Fibroblast of pulmonary artery (primary cell): ENCODE data around the gene OPN1SW.

Source experiments
- DNase-seq: peaks from one replicate; pipeline ENCODE4 v3.0.0-alpha.2; 2010; ENCODE audit warnings: low read depth
- H3K4me3 ChIP-seq: replicated peaks from 2 replicates; pipeline ENCODE4 v1.5.1; 2011; ENCODE audit warnings: low read depth, mild to moderate bottlenecking, control low read depth, low read length, moderate library complexity
- CTCF ChIP-seq: IDR thresholded peaks from 2 replicates; pipeline ENCODE4 v1.5.1; 2011; ENCODE audit warnings: mild to moderate bottlenecking, control low read depth, low read length, inconsistent platforms; ENCODE audit errors: missing control alignments

OPN1SW gene

GRCh38 chr7:128775744-128776474 is at the start of gene OPN1SW:
OPN1SW (minus strand) TSS chr7:128775794; CDS start chr7:128775781, 13 bp downstream.
- no peak for DNase-seq
- no peak for TF ChIP-seq CTCF
- H3K4me3 ChIP-seq, result no peak within 1 kb of the TSS

GRCh38 chr7:128821724-128822123 is 46.1 kb upstream of the OPN1SW start:
- no peak for DNase-seq
- no peak for TF ChIP-seq CTCF
- H3K4me3 ChIP-seq, result no peak overlapping the region

GRCh38 chr7:128818694-128819093 is 43.1 kb upstream of the OPN1SW start:
- TF ChIP-seq CTCF, result no peak
- H3K4me3 ChIP-seq, result no peak overlapping the region
- DNase-seq, result no peak

GRCh38 chr7:128815289-128815942 is 39.8 kb upstream of the OPN1SW start:
- DNase-seq, result no peak
- H3K4me3 ChIP-seq, result no peak overlapping the region
- no peak for TF ChIP-seq CTCF

- TF ChIP-seq CTCF, result no peak
- no peak for DNase-seq
- H3K4me3 ChIP-seq, result no peak overlapping the region
Measured at GRCh38 chr7:128814499-128814898, 38.9 kb upstream of the OPN1SW start.

- H3K4me3 ChIP-seq, result no peak overlapping the region
- DNase-seq, result peak; percentile 83
- no peak for TF ChIP-seq CTCF
Measured at GRCh38 chr7:128812514-128813168, 37.0 kb upstream of the OPN1SW start.
